Panc1 (cell line): ENCODE measurements around the gene GALNT18. TPM values are rescaled to one million over a fixed set of nuclear protein-coding genes. Genes with fewer than 3 reads are reported as not detected.

ENCODE experiments used
- ATAC-seq: fragments of 200-7000 bp; cut with Tn5 transposase; 2 replicates; pipeline ENCODE4 v1.9.1; 2020; ENCODE audit warnings: mild to moderate bottlenecking, moderate library complexity
- BruUV-seq: library from RNA; stranded (reverse); fragments of 400-500 nt; replicated peaks from 2 replicates; lab custom pipeline; 2021; lab: Mats Ljungman, UMichigan
- CTCF ChIA-PET: fragments of 300-600 bp; sonication (Branson Sonifier 250); formaldehyde crosslinking; loops from one replicate; lab custom pipeline; 2022; ENCODE audit warnings: antibody characterized with exemption; lab: Charles Lee
- POLR2A ChIA-PET: fragments of 300-600 bp; sonication (Branson Sonifier 250); formaldehyde crosslinking; loops from one replicate; lab custom pipeline; 2022; ENCODE audit warnings: antibody characterized with exemption; lab: Charles Lee
- DNase-seq: peaks from one replicate; pipeline ENCODE4 v3.0.0-alpha.2; 2010; ENCODE audit warnings: low read depth, low spot score
- H3K27ac ChIP-seq: 2 replicates; pipeline ENCODE4 v1.5.1; 2011; ENCODE audit warnings: mild to moderate bottlenecking, low read length, inconsistent platforms
- H3K27me3 ChIP-seq: fragments of 200-500 bp; sonication (Bioruptor generic); 2 replicates; pipeline ENCODE4 v1.6.0; 2014; ENCODE audit warnings: low read length, inconsistent platforms; ENCODE audit not compliant: control insufficient read depth, insufficient read depth
- H3K36me3 ChIP-seq: fragments of 200-500 bp; sonication (Bioruptor generic); 2 replicates; pipeline ENCODE4 v1.5.1; 2014; ENCODE audit warnings: inconsistent platforms, mild to moderate bottlenecking, low read length, moderate library complexity; ENCODE audit not compliant: control insufficient read depth, insufficient read depth
- H3K4me1 ChIP-seq: 2 replicates; pipeline ENCODE4 v1.5.1; 2011; ENCODE audit warnings: inconsistent platforms, mild to moderate bottlenecking, low read length, moderate library complexity; ENCODE audit not compliant: control insufficient read depth, insufficient read depth
- H3K4me3 ChIP-seq, 2 experiments: 2 replicates each; pipeline ENCODE4 v1.5.1; 2011 to 2012; ENCODE audit warnings: low read depth in 2 of 2, low read length in 2 of 2, mild to moderate bottlenecking in 2 of 2, inconsistent platforms in 1 of 2, moderate library complexity in 1 of 2
- H3K9me3 ChIP-seq: fragments of 200-500 bp; sonication (Bioruptor generic); 2 replicates; pipeline ENCODE4 v1.5.1; 2014; ENCODE audit warnings: low read depth, mild to moderate bottlenecking, inconsistent platforms, low read length, moderate library complexity; ENCODE audit not compliant: control insufficient read depth, insufficient read depth
- POLR2AphosphoS5 ChIP-seq: IDR thresholded peaks from 2 replicates; pipeline ENCODE4 v1.6.1; 2012; ENCODE audit warnings: mild to moderate bottlenecking, low read depth, low read length, moderate library complexity
- SIN3A ChIP-seq: IDR thresholded peaks from 2 replicates; pipeline ENCODE4 v1.6.1; 2012; ENCODE audit warnings: low read depth, mild to moderate bottlenecking, low read length, moderate library complexity, borderline replicate concordance; ENCODE audit not compliant: insufficient read depth
- TCF7L2 ChIP-seq: IDR thresholded peaks from 2 replicates; pipeline ENCODE4 v1.6.1; 2011; ENCODE audit warnings: mild to moderate bottlenecking, low read depth, low read length, inconsistent platforms
- in situ Hi-C: cut with HindIII; loops from 2 replicates; pipeline ENCODE4 v1.10.0; 2016; ENCODE audit warnings: low sequenced_read_pairs, low pct_unique_long_range_greater_than_20kb
- intact Hi-C: fragments of 100-400 bp; cut with micrococcal nuclease; formaldehyde crosslinking; loops from one replicate; pipeline ENCODE4 v1.10.0; 2022; ENCODE audit not compliant: unreplicated experiment
- total RNA-seq: library from RNA; stranded (reverse); gene quantifications from one replicate; pipeline ENCODE4 v1.2.1, GENCODE V29; 2021; ENCODE audit not compliant: unreplicated experiment
- TF ChIP-seq, protein P1 (sequence below), 2 experiments: IDR thresholded peaks; 2 replicates each; pipeline ENCODE4 v1.6.1; 2011 to 2012; ENCODE audit warnings: low read depth in 2 of 2, control low read depth in 1 of 2, low read length in 1 of 2, mild to moderate bottlenecking in 1 of 2, moderate library complexity in 1 of 2; ENCODE audit not compliant: insufficient read depth in 1 of 2
- TF ChIP-seq, protein P2 (sequence below): fragments of 450-650 bp; IDR thresholded peaks from 2 replicates; pipeline ENCODE4 v1.5.1; 2017; ENCODE audit warnings: mild to moderate bottlenecking

GALNT18 gene
- total RNA-seq, 1 experiment from 2014 or later = 8.6 TPM

DNA sequence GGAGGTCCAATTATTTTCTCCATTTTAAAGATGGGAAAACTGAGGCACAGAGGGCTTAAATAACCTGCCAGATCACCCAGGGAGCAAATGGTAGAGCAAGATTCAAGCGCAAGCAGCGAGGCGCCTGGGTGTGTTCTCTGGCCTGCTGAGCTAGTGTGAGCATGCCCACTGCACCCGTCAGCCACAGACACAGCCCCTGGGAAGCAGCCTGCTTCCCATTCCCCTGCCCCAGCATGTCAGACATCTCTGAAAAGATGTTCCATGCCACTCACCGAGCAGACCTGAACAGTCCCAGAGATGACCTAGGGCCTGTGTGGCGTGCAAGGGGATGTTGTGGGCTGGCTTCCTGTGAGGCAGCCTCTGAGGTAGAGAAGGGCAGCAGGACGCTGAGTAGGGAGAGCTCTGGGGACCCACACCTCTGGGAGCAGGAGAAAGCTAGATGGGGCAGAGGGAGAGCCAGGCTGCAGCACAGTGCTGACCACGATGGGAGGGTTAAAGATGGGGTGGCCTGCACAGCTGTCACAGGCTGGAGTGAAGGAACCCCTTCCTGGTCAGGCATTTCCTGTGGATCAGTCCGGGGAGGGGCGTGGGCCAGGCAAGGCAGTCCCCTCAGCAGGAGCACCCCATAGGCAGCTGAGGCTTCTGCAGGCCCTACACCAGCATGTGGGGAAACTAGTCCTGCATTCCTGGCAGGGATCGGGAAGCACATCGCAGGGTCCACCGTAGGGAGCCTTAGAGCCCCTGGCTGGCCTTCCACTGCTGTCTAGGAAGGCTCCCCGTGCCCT is 101.4 kb downstream of the GALNT18 start:
- ATAC-seq = peak; percentile 39; the same call in 1 of the 2 replicates
- intact Hi-C loops = no loop called here
- no TSS peak for BruUV-seq

DNA sequence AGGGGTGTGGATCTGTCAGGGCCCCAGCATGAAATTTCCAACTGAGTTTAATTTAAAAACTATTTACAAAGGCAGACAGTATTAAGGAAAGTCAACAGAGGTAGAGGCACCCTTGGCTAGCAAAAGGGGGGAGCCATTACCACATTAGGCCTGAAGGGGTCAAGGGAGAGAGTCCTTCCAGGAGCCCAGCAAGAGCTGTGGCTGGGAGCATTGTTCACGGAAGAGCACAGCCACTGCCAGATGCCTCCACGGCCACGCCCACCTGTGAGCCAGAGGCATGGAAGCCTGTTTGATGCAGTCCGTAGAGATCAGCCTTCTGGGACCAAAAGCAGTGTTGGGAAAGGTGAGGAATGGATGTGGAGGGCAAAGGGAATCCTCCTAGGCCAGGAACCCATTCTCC is 102.6 kb downstream of the GALNT18 start:
- ChIA-PET POLR2A (no interaction called here), CTCF (no interaction called here)
- Histone ChIP-seq H3K36me3 (no peaks in the 10 kb centered on the region), H3K27ac (no peak overlapping the region), H3K4me3 (no peak overlapping the region), H3K4me1 (no peaks in the 10 kb centered on the region), H3K9me3 (no peaks in the 10 kb centered on the region), H3K27me3 (no peaks in the 10 kb centered on the region)
- TF ChIP-seq TCF7L2 (no peak), POLR2AphosphoS5 (no peak), SIN3A (no peak)
- TF ChIP-seq, protein P1, sequence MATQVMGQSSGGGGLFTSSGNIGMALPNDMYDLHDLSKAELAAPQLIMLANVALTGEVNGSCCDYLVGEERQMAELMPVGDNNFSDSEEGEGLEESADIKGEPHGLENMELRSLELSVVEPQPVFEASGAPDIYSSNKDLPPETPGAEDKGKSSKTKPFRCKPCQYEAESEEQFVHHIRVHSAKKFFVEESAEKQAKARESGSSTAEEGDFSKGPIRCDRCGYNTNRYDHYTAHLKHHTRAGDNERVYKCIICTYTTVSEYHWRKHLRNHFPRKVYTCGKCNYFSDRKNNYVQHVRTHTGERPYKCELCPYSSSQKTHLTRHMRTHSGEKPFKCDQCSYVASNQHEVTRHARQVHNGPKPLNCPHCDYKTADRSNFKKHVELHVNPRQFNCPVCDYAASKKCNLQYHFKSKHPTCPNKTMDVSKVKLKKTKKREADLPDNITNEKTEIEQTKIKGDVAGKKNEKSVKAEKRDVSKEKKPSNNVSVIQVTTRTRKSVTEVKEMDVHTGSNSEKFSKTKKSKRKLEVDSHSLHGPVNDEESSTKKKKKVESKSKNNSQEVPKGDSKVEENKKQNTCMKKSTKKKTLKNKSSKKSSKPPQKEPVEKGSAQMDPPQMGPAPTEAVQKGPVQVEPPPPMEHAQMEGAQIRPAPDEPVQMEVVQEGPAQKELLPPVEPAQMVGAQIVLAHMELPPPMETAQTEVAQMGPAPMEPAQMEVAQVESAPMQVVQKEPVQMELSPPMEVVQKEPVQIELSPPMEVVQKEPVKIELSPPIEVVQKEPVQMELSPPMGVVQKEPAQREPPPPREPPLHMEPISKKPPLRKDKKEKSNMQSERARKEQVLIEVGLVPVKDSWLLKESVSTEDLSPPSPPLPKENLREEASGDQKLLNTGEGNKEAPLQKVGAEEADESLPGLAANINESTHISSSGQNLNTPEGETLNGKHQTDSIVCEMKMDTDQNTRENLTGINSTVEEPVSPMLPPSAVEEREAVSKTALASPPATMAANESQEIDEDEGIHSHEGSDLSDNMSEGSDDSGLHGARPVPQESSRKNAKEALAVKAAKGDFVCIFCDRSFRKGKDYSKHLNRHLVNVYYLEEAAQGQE (IDR thresholded peaks at IDR 0.05; ENCODE audit: insufficient read depth in 1 of 2, low read depth in 2 of 2, low read length in 1 of 2) = no peak
- TF ChIP-seq, protein P2, sequence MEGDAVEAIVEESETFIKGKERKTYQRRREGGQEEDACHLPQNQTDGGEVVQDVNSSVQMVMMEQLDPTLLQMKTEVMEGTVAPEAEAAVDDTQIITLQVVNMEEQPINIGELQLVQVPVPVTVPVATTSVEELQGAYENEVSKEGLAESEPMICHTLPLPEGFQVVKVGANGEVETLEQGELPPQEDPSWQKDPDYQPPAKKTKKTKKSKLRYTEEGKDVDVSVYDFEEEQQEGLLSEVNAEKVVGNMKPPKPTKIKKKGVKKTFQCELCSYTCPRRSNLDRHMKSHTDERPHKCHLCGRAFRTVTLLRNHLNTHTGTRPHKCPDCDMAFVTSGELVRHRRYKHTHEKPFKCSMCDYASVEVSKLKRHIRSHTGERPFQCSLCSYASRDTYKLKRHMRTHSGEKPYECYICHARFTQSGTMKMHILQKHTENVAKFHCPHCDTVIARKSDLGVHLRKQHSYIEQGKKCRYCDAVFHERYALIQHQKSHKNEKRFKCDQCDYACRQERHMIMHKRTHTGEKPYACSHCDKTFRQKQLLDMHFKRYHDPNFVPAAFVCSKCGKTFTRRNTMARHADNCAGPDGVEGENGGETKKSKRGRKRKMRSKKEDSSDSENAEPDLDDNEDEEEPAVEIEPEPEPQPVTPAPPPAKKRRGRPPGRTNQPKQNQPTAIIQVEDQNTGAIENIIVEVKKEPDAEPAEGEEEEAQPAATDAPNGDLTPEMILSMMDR = no peak
- BruUV-seq = no TSS peak
- ATAC-seq (no peak), DNase-seq (no peak)
- in situ Hi-C loops = no loop called here
- intact Hi-C loops = no loop called here

More for the DNA sequence above, 101.4 kb downstream of the GALNT18 start:
- Histone ChIP-seq H3K27me3 (no peaks in the 10 kb centered on the region), H3K4me1 (no peaks in the 10 kb centered on the region), H3K9me3 (no peaks in the 10 kb centered on the region), H3K4me3 (no peak overlapping the region), H3K27ac (no peak overlapping the region), H3K36me3 (no peaks in the 10 kb centered on the region)
- DNase-seq = no peak
- ChIA-PET POLR2A (interaction anchor here (0.6 kb wide), 1 partner anchor 65 kb away, joined by 5 read pairs; no protein-coding TSS in a partner anchor), CTCF (no interaction called here)
- TF ChIP-seq, protein P2 = no peak
- TF ChIP-seq SIN3A = no peak
- no peak for TF ChIP-seq TCF7L2
- TF ChIP-seq, protein P1 (IDR thresholded peaks at IDR 0.05; ENCODE audit: insufficient read depth in 1 of 2, low read depth in 2 of 2, low read length in 1 of 2) = no peak
- no peak for TF ChIP-seq POLR2AphosphoS5
- in situ Hi-C loops = no loop called here
